Suprapubic skin (tissue), 4 donors: Measurements from ENCODE around the gene TMEM253. TPM values are rescaled to one million over a fixed set of nuclear protein-coding genes. Genes with fewer than 3 reads are reported as not detected.

Experiments used
- DNase-seq, 2 donors: peaks; one replicate each; pipeline ENCODE4 v3.0.0-alpha.2; 2019; ENCODE audit warnings: low spot score in 2 of 2
- H3K27ac ChIP-seq: fragments of 200-600 bp; sonication (generic); one replicate; pipeline ENCODE4 v1.5.1; 2019
- H3K27me3 ChIP-seq: fragments of 200-600 bp; sonication (generic); one replicate; pipeline ENCODE4 v1.5.1; 2019
- H3K36me3 ChIP-seq: fragments of 200-600 bp; sonication (generic); one replicate; pipeline ENCODE4 v1.5.1; 2019
- H3K4me1 ChIP-seq: fragments of 200-600 bp; sonication (generic); one replicate; pipeline ENCODE4 v1.5.1; 2019
- H3K4me3 ChIP-seq: fragments of 200-600 bp; sonication (generic); one replicate; pipeline ENCODE4 v1.5.1; 2019; ENCODE audit warnings: mild to moderate bottlenecking
- H3K9me3 ChIP-seq: fragments of 200-600 bp; sonication (generic); one replicate; pipeline ENCODE4 v1.5.1; 2019
- CTCF ChIP-seq, 2 donors: fragments of 200-600 bp in 1 of 2; fragments of 450-650 bp in 1 of 2; sonication (generic) in 1 of 2; IDR thresholded peaks; one replicate each; pipeline ENCODE4 v1.5.1; 2016 to 2019; ENCODE audit warnings: antibody characterized with exemption in 2 of 2, mild to moderate bottlenecking in 1 of 2, moderate library complexity in 1 of 2
- EP300 ChIP-seq: sonication (generic); formaldehyde crosslinking; IDR thresholded peaks from one replicate; pipeline ENCODE4 v1.6.1; 2017; ENCODE audit warnings: antibody characterized with exemption
- POLR2A ChIP-seq, 2 donors: fragments of 450-650 bp; IDR thresholded peaks; one replicate each; pipeline ENCODE4 v1.6.1; 2017; ENCODE audit warnings: antibody characterized with exemption in 2 of 2, mild to moderate bottlenecking in 2 of 2, moderate library complexity in 2 of 2
- POLR2AphosphoS5 ChIP-seq, 3 donors: sonication (generic); formaldehyde crosslinking; IDR thresholded peaks; one replicate each; pipeline ENCODE4 v1.6.1; 2017; ENCODE audit warnings: antibody characterized with exemption in 3 of 3
- WGBS: methylation state at CpG from one replicate; pipeline ENCODE4 v1.1.5; 2018; 5-methylcytosine and 5-hydroxymethylcytosine counted together
- total RNA-seq, 4 donors: library from RNA; depleted of rRNA; stranded (reverse); fragments of >200 nt; gene quantifications; one replicate each; pipeline ENCODE4 v1.1.0, GENCODE V29; 2016

Gene TMEM253
- total RNA-seq, 4 donors from 2014 or later = 0.53 to 2.0 (median 0.83) TPM; not detected in 1

GRCh38 chr14:21142357-21142756 is 41.5 kb downstream of the TMEM253 start:
- no peak overlapping the region for H3K27ac ChIP-seq
- no peak for DNase-seq
- WGBS = 92% methylated on average over 1 of the region's 1 CpG

GRCh38 chr14:21145437-21145836 is 44.6 kb downstream of the TMEM253 start:
- no peaks in the 10 kb centered on the region for H3K4me1 ChIP-seq
- TF ChIP-seq POLR2AphosphoS5 (IDR thresholded peaks at IDR 0.05) = no peak
- no peak for TF ChIP-seq EP300
- TF ChIP-seq POLR2A (IDR thresholded peaks at IDR 0.05) = no peak
- TF ChIP-seq CTCF (IDR thresholded peaks at IDR 0.05) = no peak
- no peak overlapping the region for H3K4me3 ChIP-seq
- H3K9me3 ChIP-seq = peaks cover 13% of the 10 kb centered on the region
- no peak overlapping the region for H3K27ac ChIP-seq
- H3K36me3 ChIP-seq = no peaks in the 10 kb centered on the region
- H3K27me3 ChIP-seq = no peaks in the 10 kb centered on the region
- DNase-seq = no peak

More at GRCh38 chr14:21142357-21142756, 41.5 kb downstream of the TMEM253 start:
- Histone ChIP-seq H3K9me3 (peaks cover 13% of the 10 kb centered on the region), H3K27me3 (no peaks in the 10 kb centered on the region), H3K4me1 (no peaks in the 10 kb centered on the region), H3K36me3 (no peaks in the 10 kb centered on the region), H3K4me3 (no peak overlapping the region)
- no peak for TF ChIP-seq POLR2AphosphoS5 (IDR thresholded peaks at IDR 0.05)
- no peak for TF ChIP-seq EP300
- TF ChIP-seq POLR2A (IDR thresholded peaks at IDR 0.05) = no peak
- no peak for TF ChIP-seq CTCF (IDR thresholded peaks at IDR 0.05)

DNA sequence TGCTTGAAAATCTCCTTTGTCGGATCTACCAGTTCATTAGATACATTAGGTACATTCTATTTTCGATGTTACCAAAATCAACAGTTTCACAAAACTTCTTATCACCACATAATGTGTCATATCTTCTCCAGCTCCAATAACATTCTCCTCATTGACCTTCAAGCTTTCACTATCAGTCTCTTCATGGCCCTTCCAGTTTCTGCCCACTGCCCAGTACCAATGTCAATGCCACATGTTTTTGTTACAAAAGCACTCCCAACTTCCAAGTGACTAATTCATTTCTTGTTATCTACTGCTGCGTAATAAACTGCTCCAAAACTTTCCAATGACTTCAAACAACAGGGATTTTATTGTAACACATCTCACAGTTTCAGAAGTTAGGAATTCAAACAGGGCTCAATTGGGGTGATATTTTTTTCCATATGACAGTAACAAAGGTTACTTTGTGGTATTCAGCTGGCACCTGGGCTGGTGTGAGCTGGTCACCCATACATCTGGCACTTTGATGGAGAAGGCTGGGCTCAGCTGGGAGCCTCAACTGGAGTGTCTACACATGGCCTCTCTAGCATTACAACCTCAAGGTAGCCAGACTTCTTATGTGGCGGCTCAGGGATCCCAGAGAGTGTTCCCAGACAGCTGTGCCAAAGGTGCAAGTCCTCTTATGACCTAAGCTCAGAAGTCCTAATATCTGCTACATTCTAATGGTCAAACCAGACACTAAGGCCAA is 48.9 kb downstream of the TMEM253 start:
- H3K9me3 ChIP-seq = peaks cover 7% of the 10 kb centered on the region
- H3K36me3 ChIP-seq = no peaks in the 10 kb centered on the region
- no peaks in the 10 kb centered on the region for H3K4me1 ChIP-seq
- 91% methylated on average over 4 of the region's 4 CpGs for WGBS
- DNase-seq = no peak
- H3K27ac ChIP-seq = no peak overlapping the region
- no peak overlapping the region for H3K4me3 ChIP-seq
- TF ChIP-seq POLR2AphosphoS5 (IDR thresholded peaks at IDR 0.05) (no peak), EP300 (no peak), CTCF (IDR thresholded peaks at IDR 0.05) (no peak), POLR2A (IDR thresholded peaks at IDR 0.05) (no peak)
- no peaks in the 10 kb centered on the region for H3K27me3 ChIP-seq

Other genes starting within 250 kb of the TMEM253 start
- gene RNASE3, start 209.7 kb upstream of the TMEM253 start, total RNA-seq = not detected
- gene RNASE2, start 145.6 kb upstream of the TMEM253 start, total RNA-seq = 1 to 10 TPM in 1 of 4 donors, not detected in 3; 1.6 TPM
- gene METTL17, start 111.1 kb upstream of the TMEM253 start, total RNA-seq = 100 to 1,000 TPM in 2 of 4 donors, 10 to 100 TPM in 2; 64.9 to 332 (median 96.3) TPM
- gene SLC39A2, start 101.8 kb upstream of the TMEM253 start, total RNA-seq = 10 to 100 TPM in 3 of 4 donors, 1 to 10 TPM in 1; 5.1 to 46.7 (median 33.7) TPM
- gene NDRG2, start 76.0 kb upstream of the TMEM253 start, total RNA-seq = 100 to 1,000 TPM; 269 to 433 (median 295) TPM
- not detected for gene TPPP2, start 70.8 kb upstream of the TMEM253 start, total RNA-seq
- gene RNASE13, start 66.3 kb upstream of the TMEM253 start, total RNA-seq = under 1 TPM in 1 of 4 donors, not detected in 3; 0.29 TPM
- 10 to 100 TPM; 10.3 to 46.9 (median 35.4) TPM for gene RNASE7, start 58.7 kb upstream of the TMEM253 start, total RNA-seq
- gene RNASE8, start 43.2 kb upstream of the TMEM253 start, total RNA-seq = not detected
- 10 to 100 TPM; 14.4 to 22.8 (median 17.6) TPM for gene ARHGEF40, start 30.8 kb upstream of the TMEM253 start, total RNA-seq
- gene ZNF219, start 2.4 kb upstream of the TMEM253 start, total RNA-seq = 10 to 100 TPM; 44.2 to 70.0 (median 56.7) TPM
- not detected for gene OR5AU1, start 55.0 kb downstream of the TMEM253 start, total RNA-seq
- 100 to 1,000 TPM; 355 to 512 (median 409) TPM for gene HNRNPC, start 168.4 kb downstream of the TMEM253 start, total RNA-seq
- not detected for gene RPGRIP1, start 179.0 kb downstream of the TMEM253 start, total RNA-seq